Omental fat pad (tissue), 4 donors: ENCODE measurements around the gene TMEM243. TPM values are rescaled to one million over a fixed set of nuclear protein-coding genes. Genes with fewer than 3 reads are reported as not detected.
"Not testable (repeated sequence)": the region's sequence is repeated elsewhere in the genome, so short reads cannot be mapped to it uniquely, and the experiment has no call there.

Experiments
- ATAC-seq: fragments of 150-250 bp; one replicate; pipeline ENCODE4 v1.9.1; 2016; ENCODE audit warnings: mild to moderate bottlenecking, moderate library complexity; ENCODE audit not compliant: low FRiP score
- DNase-seq: peaks from one replicate; pipeline ENCODE4 v3.0.0-alpha.2; 2019; ENCODE audit warnings: low spot score
- CTCF ChIP-seq, 3 donors: fragments of 450-650 bp; IDR thresholded peaks; one replicate each; pipeline ENCODE4 v1.5.1; 2016 to 2017; ENCODE audit warnings: antibody characterized with exemption in 3 of 3, mild to moderate bottlenecking in 3 of 3, moderate library complexity in 2 of 3
- total RNA-seq, 4 donors: library from RNA; depleted of rRNA; stranded (reverse); fragments of >200 nt; gene quantifications; one replicate each; pipeline ENCODE4 v1.1.0, GENCODE V29; 2016

The TMEM243 gene
- total RNA-seq, 4 donors from 2014 or later = 27.4 to 58.6 (median 37.5) TPM

- ATAC-seq = no peak
- TF ChIP-seq CTCF (IDR thresholded peaks at IDR 0.05) = no peak
- DNase-seq = no peak
These were observed 7.0 kb downstream of the TMEM243 start for GRCh38 chr7:87212498-87212897.

- TF ChIP-seq CTCF (IDR thresholded peaks at IDR 0.05) = no peak
- ATAC-seq (no peak), DNase-seq (no peak)
These were observed 9.0 kb downstream of the TMEM243 start for GRCh38 chr7:87210506-87210905.

- ATAC-seq = no peak
- TF ChIP-seq CTCF (IDR thresholded peaks at IDR 0.05) = no peak
- no peak for DNase-seq
These were observed 10.1 kb downstream of the TMEM243 start for GRCh38 chr7:87209295-87209924.

GRCh38 chr7:87206361-87206760 lies 13.2 kb downstream of the TMEM243 start:
- TF ChIP-seq CTCF (IDR thresholded peaks at IDR 0.05) = no peak

GRCh38 chr7:87205701-87206100 lies 13.8 kb downstream of the TMEM243 start:
- ATAC-seq, DNase-seq: not testable (repeated sequence)

More at GRCh38 chr7:87206361-87206760, 13.2 kb downstream of the TMEM243 start:
- no peak for DNase-seq
- ATAC-seq = no peak

- TF ChIP-seq CTCF (IDR thresholded peaks at IDR 0.05) = no peak
- DNase-seq (no peak), ATAC-seq (no peak)
These were observed 14.6 kb downstream of the TMEM243 start for GRCh38 chr7:87204933-87205332.

- not testable (repeated sequence) for DNase-seq, ATAC-seq
These were observed 15.6 kb downstream of the TMEM243 start for GRCh38 chr7:87203929-87204328.

- no peak for ATAC-seq
These were observed 16.8 kb downstream of the TMEM243 start for GRCh38 chr7:87202705-87203104.

More at GRCh38 chr7:87202705-87203104, 16.8 kb downstream of the TMEM243 start:
- no peak for TF ChIP-seq CTCF (IDR thresholded peaks at IDR 0.05)
- no peak for DNase-seq
